ENCODE measurements around the gene SYT9. TPM values are rescaled to one million over a fixed set of nuclear protein-coding genes. Genes with fewer than 3 reads are reported as not detected.

The SYT9 gene
- total RNA-seq, 2 donors from 2014 or later: 0.64 to 2.2 TPM

- WGBS: 98% methylated on average over 2 of the region's 2 CpGs
- Histone ChIP-seq H3K4me3 (no peak overlapping the region), H3K27me3 (replicated peaks; ENCODE audit: insufficient read depth) (no peaks in the 10 kb centered on the region), H3K9me3 (no peaks in the 10 kb centered on the region), H3K36me3 (no peaks in the 10 kb centered on the region), H3K4me1 (replicated peaks) (peaks cover 17% of the 10 kb centered on the region), H3K27ac (no peak overlapping the region)
- DNase-seq (ENCODE audit: low spot score): no peak
- intact Hi-C loops (cut with DNase I): loop anchor here (5.0 kb wide), 2 partner anchors 62 to 157 kb away; no protein-coding TSS in a partner anchor
- no peak for TF ChIP-seq CTCF (IDR thresholded peaks at IDR 0.05)
- no peak for TF ChIP-seq POLR2AphosphoS5 (IDR thresholded peaks at IDR 0.05)
- TF ChIP-seq POLR2A (IDR thresholded peaks at IDR 0.05): no peak
These were observed 258.3 kb downstream of the SYT9 start for GRCh38 chr11:7509966-7510365.

- WGBS: 9% methylated on average over 5 of the region's 5 CpGs
- Histone ChIP-seq H3K27me3 (replicated peaks; ENCODE audit: insufficient read depth) (no peaks in the 10 kb centered on the region), H3K27ac (peak overlapping the region; percentile 86 to 91), H3K36me3 (no peaks in the 10 kb centered on the region), H3K9me3 (no peaks in the 10 kb centered on the region), H3K4me1 (replicated peaks) (peaks cover 17% of the 10 kb centered on the region), H3K4me3 (no peak overlapping the region)
- peak; percentile 89 for DNase-seq (ENCODE audit: low spot score)
- TF ChIP-seq POLR2AphosphoS5 (IDR thresholded peaks at IDR 0.05): peak; percentile 96
- TF ChIP-seq CTCF (IDR thresholded peaks at IDR 0.05): no peak
- intact Hi-C loops (cut with DNase I): loop anchor here (5.0 kb wide), 2 partner anchors 61 to 156 kb away; no protein-coding TSS in a partner anchor
These were observed 259.7 kb downstream of the SYT9 start for GRCh38 chr11:7511401-7511800.

- H3K36me3 ChIP-seq: no peaks in the 10 kb centered on the region
- intact Hi-C loops (cut with DNase I): loop anchor here (5.0 kb wide), 2 partner anchors 60 to 155 kb away; no protein-coding TSS in a partner anchor
- H3K4me3 ChIP-seq: peak overlapping the region; percentile 65 to 82
- peak overlapping the region; percentile 86 to 91 for H3K27ac ChIP-seq
- H3K27me3 ChIP-seq (replicated peaks; ENCODE audit: insufficient read depth): no peaks in the 10 kb centered on the region
- H3K4me1 ChIP-seq (replicated peaks): peaks cover 17% of the 10 kb centered on the region
- TF ChIP-seq POLR2AphosphoS5 (IDR thresholded peaks at IDR 0.05) (peak; percentile 38), POLR2A (IDR thresholded peaks at IDR 0.05) (peak; percentile 8), CTCF (IDR thresholded peaks at IDR 0.05) (peak in 2 of 4 experiments; percentile 11 to 20)
- DNase-seq (ENCODE audit: low spot score): peak; percentile 49
- 5% methylated on average over 18 of the region's 18 CpGs for WGBS
- no peaks in the 10 kb centered on the region for H3K9me3 ChIP-seq
These were observed 261.0 kb downstream of the SYT9 start for GRCh38 chr11:7512525-7513233.

GRCh38 chr11:7513234-7514098 lies 261.8 kb downstream of the SYT9 start, which contains the start of gene PPFIBP2:
TSS of gene PPFIBP2 (plus strand) at chr11:7513999. CDS start at chr11:7549476, 35,477 bp downstream.
- Histone ChIP-seq H3K36me3 (no peaks in the 10 kb centered on the region), H3K27ac (peak within 1 kb of the TSS; percentile 86 to 91), H3K27me3 (replicated peaks; ENCODE audit: insufficient read depth) (no peaks in the 10 kb centered on the region), H3K9me3 (no peaks in the 10 kb centered on the region), H3K4me3 (peak within 1 kb of the TSS; percentile 65 to 82), H3K4me1 (replicated peaks) (peaks cover 17% of the 10 kb centered on the region)
- DNase-seq (ENCODE audit: low spot score): peak; percentile 94
- WGBS: under 1% methylated on average over 54 of the region's 79 CpGs
- intact Hi-C loops (cut with DNase I): loop anchor here (5.0 kb wide), 2 partner anchors 59 to 154 kb away; no protein-coding TSS in a partner anchor
- TF ChIP-seq CTCF (IDR thresholded peaks at IDR 0.05) (peak; percentile 17 to 82 (median 69)), POLR2A (IDR thresholded peaks at IDR 0.05) (peak; percentile 85), POLR2AphosphoS5 (IDR thresholded peaks at IDR 0.05) (peak; percentile 36)

Data from prostate gland (tissue), 2 donors.